Subcutaneous adipose tissue (tissue), 4 donors: Measurements from ENCODE around the gene DDX24. TPM values are rescaled to one million over a fixed set of nuclear protein-coding genes. Genes with fewer than 3 reads are reported as not detected.

Experiments used
- CTCF ChIP-seq: fragments of 450-650 bp; IDR thresholded peaks from one replicate; pipeline ENCODE4 v1.5.1; 2016; ENCODE audit warnings: low read depth, mild to moderate bottlenecking, control low read depth, antibody characterized with exemption, moderate library complexity
- total RNA-seq, 4 donors: library from RNA; depleted of rRNA; stranded (reverse); fragments of >200 nt; gene quantifications; one replicate each; pipeline ENCODE4 v1.1.0, GENCODE V29; 2016

DDX24 gene
- total RNA-seq, 4 donors from 2014 or later, result 119 to 133 (median 126) TPM

DNA sequence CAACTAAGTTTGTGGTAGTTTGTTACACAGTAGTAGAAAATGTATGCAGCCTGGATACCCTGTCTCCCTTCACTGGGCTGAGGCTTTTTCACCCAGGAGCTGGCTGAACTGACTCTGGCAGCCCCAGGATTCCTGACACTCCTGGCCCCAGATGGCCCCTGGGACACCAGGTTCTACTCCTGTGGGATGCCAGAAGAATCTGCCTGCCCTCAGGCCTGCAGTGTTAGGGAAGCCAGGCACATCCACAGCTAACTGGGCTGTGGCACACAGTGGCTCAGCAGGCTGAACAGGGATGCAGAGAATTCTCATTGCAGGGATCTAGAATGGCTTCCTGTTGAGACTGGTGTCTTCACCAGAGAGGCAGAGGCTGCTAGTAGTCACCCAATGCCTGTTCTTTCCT lies 38.1 kb upstream of the DDX24 start:
- TF ChIP-seq CTCF, result no peak

DNA sequence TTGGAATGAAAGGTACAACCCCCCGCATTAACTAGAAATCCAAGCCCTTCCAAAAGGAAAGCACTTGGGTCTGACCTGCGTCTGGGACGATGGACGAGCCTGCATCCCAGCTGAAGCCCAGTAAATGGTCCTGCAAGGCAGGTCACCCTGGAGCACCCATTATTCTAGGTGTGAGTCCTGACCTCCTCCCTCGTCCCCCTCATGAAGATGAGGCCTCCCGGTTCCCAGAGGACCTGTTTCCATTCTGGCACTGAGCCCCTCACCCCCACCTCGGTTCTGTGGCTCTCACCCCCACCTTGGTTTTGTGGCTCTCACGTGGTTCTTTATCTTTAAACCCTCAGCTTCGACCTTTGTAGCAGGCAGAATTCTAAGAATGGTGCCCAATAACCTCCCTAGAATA lies 36.9 kb upstream of the DDX24 start:
- TF ChIP-seq CTCF, result no peak

GRCh38 chr14:94116701-94117100 lies 35.7 kb upstream of the DDX24 start:
- TF ChIP-seq CTCF, result no peak

GRCh38 chr14:94115631-94116030 lies 34.6 kb upstream of the DDX24 start:
- no peak for TF ChIP-seq CTCF

GRCh38 chr14:94115058-94115591 lies 34.1 kb upstream of the DDX24 start:
- TF ChIP-seq CTCF, result no peak

GRCh38 chr14:94114589-94115057 lies 33.6 kb upstream of the DDX24 start:
- TF ChIP-seq CTCF, result no peak

- TF ChIP-seq CTCF, result no peak
Observed at GRCh38 chr14:94113908-94114588, 33.0 kb upstream of the DDX24 start.
